Smooth muscle cell (in vitro differentiated cells): Measurements from ENCODE around the gene SLC9A6. TPM values are rescaled to one million over a fixed set of nuclear protein-coding genes. Genes with fewer than 3 reads are reported as not detected.

ENCODE experiments used
- DNase-seq: peaks from one replicate; lab custom pipeline; 2025; ENCODE audit not compliant: unreplicated experiment; lab: John Stamatoyannopoulos, UW
- H2AFZ ChIP-seq: fragments of 200-600 bp; sonication (generic); 2 replicates; pipeline ENCODE4 v1.6.0; 2016; ENCODE audit warnings: antibody characterized with exemption, low read depth, mild to moderate bottlenecking
- H3F3A ChIP-seq: fragments of 200-600 bp; sonication (generic); 2 replicates; pipeline ENCODE4 v1.6.0; 2017; ENCODE audit warnings: antibody characterized with exemption, low read depth
- H3K27ac ChIP-seq: fragments of 200-600 bp; sonication (generic); 2 replicates; pipeline ENCODE4 v1.5.1; 2016; ENCODE audit warnings: low read depth, mild to moderate bottlenecking
- H3K27me3 ChIP-seq: fragments of 200-600 bp; sonication (generic); 2 replicates; pipeline ENCODE4 v1.6.1; 2016; ENCODE audit warnings: low read depth, mild to moderate bottlenecking
- H3K36me3 ChIP-seq: fragments of 200-600 bp; sonication (generic); 2 replicates; pipeline ENCODE4 v1.5.1; 2016; ENCODE audit warnings: low read depth
- H3K4me1 ChIP-seq: fragments of 200-600 bp; sonication (generic); 2 replicates; pipeline ENCODE4 v1.5.1; 2016; ENCODE audit warnings: low read depth
- H3K4me2 ChIP-seq: fragments of 200-600 bp; sonication (generic); 2 replicates; pipeline ENCODE4 v1.6.0; 2016; ENCODE audit warnings: mild to moderate bottlenecking
- H3K4me3 ChIP-seq: fragments of 200-600 bp; sonication (generic); 2 replicates; pipeline ENCODE4 v1.5.1; 2016; ENCODE audit warnings: mild to moderate bottlenecking
- H3K79me2 ChIP-seq: fragments of 200-600 bp; sonication (generic); 2 replicates; pipeline ENCODE4 v1.6.0; 2016; ENCODE audit warnings: low read depth, mild to moderate bottlenecking
- H3K9ac ChIP-seq: fragments of 200-600 bp; sonication (generic); 2 replicates; pipeline ENCODE4 v1.6.0; 2016; ENCODE audit warnings: low read depth
- H3K9me3 ChIP-seq: fragments of 200-600 bp; sonication (generic); replicated peaks from 2 replicates; pipeline ENCODE4 v1.5.1; 2016; ENCODE audit warnings: low read depth
- H4K20me1 ChIP-seq: fragments of 200-600 bp; sonication (generic); 2 replicates; pipeline ENCODE4 v1.6.0; 2016; ENCODE audit warnings: low read depth
- CTCF ChIP-seq: fragments of 200-600 bp; sonication (generic); IDR thresholded peaks from 2 replicates; pipeline ENCODE4 v1.5.1; 2017; ENCODE audit warnings: borderline replicate concordance, mild to moderate bottlenecking, antibody characterized with exemption; ENCODE audit not compliant: insufficient read depth, poor library complexity, severe bottlenecking
- WGBS: methylation state at CpG from one replicate; pipeline ENCODE4 v1.1.7; 2016; ENCODE audit warnings: low lambda C conversion rate; 5-methylcytosine and 5-hydroxymethylcytosine counted together
- polyA plus RNA-seq: library from polyadenylated mRNA; unstranded; fragments of >200 nt; fragmentation: Nextera tagmentation; extraction: Ambion mirVana; gene quantifications from 2 replicates; pipeline ENCODE4 v1.2.1, GENCODE V29; 2016
- total RNA-seq: library from RNA; depleted of rRNA; stranded (reverse); fragments of >200 nt; gene quantifications from 2 replicates; pipeline ENCODE4 v1.2.3, GENCODE V29; 2014

SLC9A6 gene
- total RNA-seq (19.8 and 24.7 TPM in 2 replicates), polyA plus RNA-seq (10.8 and 11.6 TPM in 2 replicates)

- 51% methylated on average over 42 of the region's 68 CpGs for WGBS
- TF ChIP-seq CTCF: no peak
- DNase-seq: peak; percentile 30
These were observed at the start of gene SLC9A6 for GRCh38 chrX:135985157-135985972. TSS of gene SLC9A6 (plus strand) at chrX:135985435. CDS start at chrX:135985659, 224 bp downstream.

GRCh38 chrX:135944486-135944885 is 40.7 kb upstream of the SLC9A6 start:
- TF ChIP-seq CTCF: no peak
- Histone ChIP-seq H3K9me3 (peaks cover 4% of the 10 kb centered on the region), H4K20me1 (no peaks in the 10 kb centered on the region), H3F3A (no peaks in the 10 kb centered on the region), H3K27me3 (no peaks in the 10 kb centered on the region), H2AFZ (no peak overlapping the region), H3K4me3 (no peak overlapping the region), H3K36me3 (no peaks in the 10 kb centered on the region), H3K9ac (no peak overlapping the region), H3K4me1 (no peaks in the 10 kb centered on the region), H3K79me2 (no peaks in the 10 kb centered on the region), H3K4me2 (no peak overlapping the region), H3K27ac (no peak overlapping the region)
- DNase-seq: no peak
- 87% methylated on average over 2 of the region's 2 CpGs for WGBS

More at GRCh38 chrX:135985157-135985972, at the start of gene SLC9A6:
- peak within 1 kb of the TSS; percentile 69 for H3K9ac ChIP-seq
- H3F3A ChIP-seq: no peaks in the 10 kb centered on the region
- peaks cover 5% of the 10 kb centered on the region for H4K20me1 ChIP-seq
- peaks cover 8% of the 10 kb centered on the region for H3K4me1 ChIP-seq
- peak within 1 kb of the TSS; percentile 32 for H3K27ac ChIP-seq
- no peaks in the 10 kb centered on the region for H3K9me3 ChIP-seq
- H3K27me3 ChIP-seq: no peaks in the 10 kb centered on the region
- no peaks in the 10 kb centered on the region for H3K36me3 ChIP-seq
- H3K79me2 ChIP-seq: no peaks in the 10 kb centered on the region
- peak within 1 kb of the TSS; percentile 67 for H3K4me3 ChIP-seq
- peak within 1 kb of the TSS; percentile 85 for H3K4me2 ChIP-seq
- H2AFZ ChIP-seq: peak within 1 kb of the TSS; percentile 86

- no peak overlapping the region for H3K4me2 ChIP-seq
- H3K36me3 ChIP-seq: no peaks in the 10 kb centered on the region
- H3K4me3 ChIP-seq: no peak overlapping the region
- no peak for TF ChIP-seq CTCF
- no peaks in the 10 kb centered on the region for H3K4me1 ChIP-seq
- H2AFZ ChIP-seq: no peak overlapping the region
- no peak overlapping the region for H3K27ac ChIP-seq
- H3K79me2 ChIP-seq: no peaks in the 10 kb centered on the region
- no peaks in the 10 kb centered on the region for H3K9me3 ChIP-seq
- 83% methylated on average over 4 of the region's 4 CpGs for WGBS
- H3F3A ChIP-seq: no peaks in the 10 kb centered on the region
- H4K20me1 ChIP-seq: no peaks in the 10 kb centered on the region
- H3K27me3 ChIP-seq: no peaks in the 10 kb centered on the region
- no peak overlapping the region for H3K9ac ChIP-seq
- DNase-seq: no peak
These were observed 33.9 kb upstream of the SLC9A6 start for GRCh38 chrX:135951291-135951690.
